ENCODE measurements around the gene PPP1CB. TPM values are rescaled to one million over a fixed set of nuclear protein-coding genes. Genes with fewer than 3 reads are reported as not detected.

PPP1CB gene
- total and polyA plus RNA-seq, 11 donors = 128 to 496 (median 404) TPM

- H3K4me3 ChIP-seq = no peak overlapping the region
- ATAC-seq (no peak), DNase-seq (no peak)
- H3K27me3 ChIP-seq = no peaks in the 10 kb centered on the region
- intact Hi-C loops (cut with DNase I) = no loop called here
- no peaks in the 10 kb centered on the region for H3K9me3 ChIP-seq
- peaks cover 0 to 36% (median 17%) of the 10 kb centered on the region in 9 donors for H3K36me3 ChIP-seq
- 54 to 73% (median 68%) methylated on average over 3 of the region's 3 CpGs for WGBS, 4 donors
- peaks cover 10 to 87% (median 70%) of the 10 kb centered on the region in 12 donors for H3K4me1 ChIP-seq
- no peak overlapping the region for H3K27ac ChIP-seq
- TF ChIP-seq POLR2A (IDR thresholded peaks at IDR 0.05) (no peak), CTCF (IDR thresholded peaks at IDR 0.05) (no peak)
Observed at GRCh38 chr2:28761420-28761819, 9.8 kb downstream of the PPP1CB start.

- Histone ChIP-seq H3K9me3 (no peaks in the 10 kb centered on the region), H3K27me3 (no peaks in the 10 kb centered on the region), H3K36me3 (peaks cover 0 to 17% (median 14%) of the 10 kb centered on the region in 9 donors), H3K27ac (no peak overlapping the region), H3K4me1 (peaks cover 8 to 89% (median 75%) of the 10 kb centered on the region in 12 donors), H3K4me3 (no peak overlapping the region)
- DNase-seq = no peak
- ATAC-seq = peak in 1 of 4 donors; percentile 8
- intact Hi-C loops (cut with DNase I) = no loop called here
- no peak for TF ChIP-seq POLR2A (IDR thresholded peaks at IDR 0.05)
- no peak for TF ChIP-seq CTCF (IDR thresholded peaks at IDR 0.05)
- WGBS, 4 donors = 74 to 77% (median 76%) methylated on average over 8 of the region's 8 CpGs
Observed at GRCh38 chr2:28764909-28765711, 13.5 kb downstream of the PPP1CB start.

GRCh38 chr2:28766070-28766469 is 14.4 kb downstream of the PPP1CB start:
- Histone ChIP-seq H3K36me3 (peaks cover 0 to 7% (median 4%) of the 10 kb centered on the region in 9 donors), H3K4me3 (no peak overlapping the region), H3K4me1 (peaks cover 8 to 96% (median 80%) of the 10 kb centered on the region in 12 donors), H3K9me3 (no peaks in the 10 kb centered on the region), H3K27ac (no peak overlapping the region), H3K27me3 (no peaks in the 10 kb centered on the region)
- intact Hi-C loops (cut with DNase I) = no loop called here
- TF ChIP-seq CTCF (IDR thresholded peaks at IDR 0.05) (no peak), POLR2A (IDR thresholded peaks at IDR 0.05) (no peak)
- ATAC-seq = no peak
- WGBS, 4 donors = 84 to 93% (median 88%) methylated on average over 2 of the region's 2 CpGs
- no peak for DNase-seq

- H3K27me3 ChIP-seq = no peaks in the 10 kb centered on the region
- H3K27ac ChIP-seq = no peak overlapping the region
- peaks cover 4 to 97% (median 79%) of the 10 kb centered on the region in 12 donors for H3K4me1 ChIP-seq
- intact Hi-C loops (cut with DNase I) = no loop called here
- no peak overlapping the region for H3K4me3 ChIP-seq
- H3K9me3 ChIP-seq = no peaks in the 10 kb centered on the region
- ATAC-seq = no peak
- WGBS, 4 donors = 52 to 64% (median 58%) methylated on average over 3 of the region's 3 CpGs
- TF ChIP-seq CTCF (IDR thresholded peaks at IDR 0.05) (no peak), POLR2A (IDR thresholded peaks at IDR 0.05) (no peak)
- no peaks in the 10 kb centered on the region for H3K36me3 ChIP-seq
- no peak for DNase-seq
Observed at GRCh38 chr2:28767337-28767736, 15.7 kb downstream of the PPP1CB start.

All from heart left ventricle (tissue), 16 donors.